Heart left ventricle (tissue), 16 donors: ENCODE results near the gene CTDSP2. TPM values are rescaled to one million over a fixed set of nuclear protein-coding genes. Genes with fewer than 3 reads are reported as not detected.

Experiments used
- ATAC-seq, 4 donors: fragments of 200-7000 bp; cut with Tn5 transposase; one replicate each; pipeline ENCODE4 v1.9.1; 2020 to 2022; ENCODE audit warnings: moderate library complexity in 4 of 4, mild to moderate bottlenecking in 3 of 4, moderate number of reproducible peaks in 1 of 4
- DNase-seq, 5 donors: peaks; one replicate each; pipeline ENCODE4 v3.0.0-alpha.2; 2020
- H3K27ac ChIP-seq, 12 donors: fragments of 200-600 bp; sonication (generic) in 4 of 12; one replicate each; pipeline versions ENCODE4 v1.5.0 to v1.8.0; 2016 to 2022; ENCODE audit warnings: mild to moderate bottlenecking in 2 of 12
- H3K27me3 ChIP-seq, 9 donors: fragments of 200-600 bp; sonication (generic) in 2 of 9; one replicate each; pipeline versions ENCODE4 v1.5.1 to v1.8.0; 2016 to 2022; ENCODE audit warnings: mild to moderate bottlenecking in 3 of 9
- H3K36me3 ChIP-seq, 9 donors: fragments of 200-600 bp; sonication (generic) in 2 of 9; one replicate each; pipeline versions ENCODE4 v1.5.0 to v1.8.0; 2018 to 2022; ENCODE audit warnings: mild to moderate bottlenecking in 2 of 9
- H3K4me1 ChIP-seq, 12 donors: fragments of 200-600 bp; sonication (generic) in 4 of 12; one replicate each; pipeline versions ENCODE4 v1.5.0 to v1.8.0; 2016 to 2022; ENCODE audit warnings: mild to moderate bottlenecking in 3 of 12
- H3K4me3 ChIP-seq, 12 donors: fragments of 200-600 bp; sonication (generic) in 4 of 12; one replicate each; pipeline versions ENCODE4 v1.5.0 to v1.8.0; 2017 to 2022; ENCODE audit warnings: mild to moderate bottlenecking in 9 of 12, moderate library complexity in 4 of 12
- H3K9me3 ChIP-seq, 12 donors: fragments of 200-600 bp; sonication (generic) in 4 of 12; one replicate each; pipeline versions ENCODE4 v1.5.0 to v1.8.0; 2016 to 2022; ENCODE audit warnings: mild to moderate bottlenecking in 1 of 12
- CTCF ChIP-seq, 12 donors: fragments of 200-600 bp; sonication (generic) in 4 of 12; IDR thresholded peaks; one replicate each; pipeline versions ENCODE4 v1.5.0 to v1.8.0; 2018 to 2022; ENCODE audit warnings: antibody characterized with exemption in 12 of 12, mild to moderate bottlenecking in 5 of 12
- POLR2A ChIP-seq, 2 donors: fragments of 450-650 bp; IDR thresholded peaks; one replicate each; pipeline ENCODE4 v1.6.1; 2017; ENCODE audit warnings: antibody characterized with exemption in 2 of 2, mild to moderate bottlenecking in 2 of 2, moderate library complexity in 2 of 2
- WGBS, 4 donors: extraction: QIAGEN DNeasy Blood & Tissue Kit in 2 of 4; methylation state at CpG; one replicate each; pipeline versions ENCODE4 v1.1.5 to v1.1.7; 2013 to 2018; 5-methylcytosine and 5-hydroxymethylcytosine counted together
- intact Hi-C, 10 donors: fragments of 100-400 bp; cut with DNase I; formaldehyde crosslinking; loops; one replicate each; pipeline versions ENCODE4 v1.11.1 to v1.14.2; 2022
- polyA plus RNA-seq, 2 donors: library from polyadenylated mRNA; stranded (reverse); fragments of 200-250 nt; gene quantifications; one replicate each; pipeline ENCODE4 v1.2.3, GENCODE V29; 2013
- total RNA-seq, 9 donors: library from RNA; depleted of rRNA in 2 of 9; stranded (reverse); fragments of >200 nt in 2 of 9; fragmentation: NEBNext Ultra II Directional in 3 of 9; extraction: Animal tissue kit (Norgen Biotek cat#: 25700) in 3 of 9; gene quantifications; one replicate each; pipeline versions ENCODE4 v1.1.0 to v1.2.4, GENCODE V29; 2016 to 2023
- donor health status: ischemic (EF 13 %, LVEDD 7.1; RV severe dilation, severe dysfunction).
- donor health status: healthy with polysubstance abuse.
- donor health status: DM: no; HTN: yes; CAD: no.
- donor health status: DM: no; HTN: no; CAD: no.
- donor health status: ischemic (EF 25% LVEDD 6.9; RV normal size, moderate dysfunction).
- donor health status: ischemic (EF 25% LVEDD 5.7; RV mildly dilated, moderate dysfunction).
- donor health status: healthy.
- donor health status: DM: yes; HTN: yes; CAD: no.
- donor health status: ischemic (EF 35%, LVEDD 5.7; RV mildly dilated, moderate dysfunction).
- donor health status: nonischemic (EF 11% LVEDD 7.7; RV severe dilation, severe dysfunction).
- donor health status: DM: yes; HTN: yes; CAD: no.
- donor health status: PGD.
- donor health status: ischemic (EF 29% LVEDD 5.4; RV normal size, mild dysfunction).
- donor health status: nonischemic (EF 23%, LVEDD 6.1; RV moderate dilation, normal function).

Gene CTDSP2
- total and polyA plus RNA-seq, 11 donors = 28.0 to 191 (median 82.9) TPM

- Histone ChIP-seq H3K4me1 (peaks cover under 1 to 17% (median 13%) of the 10 kb centered on the region in 12 donors), H3K4me3 (no peak overlapping the region), H3K27me3 (no peaks in the 10 kb centered on the region), H3K27ac (no peak overlapping the region), H3K36me3 (peaks cover 0 to 80% (median 71%) of the 10 kb centered on the region in 9 donors), H3K9me3 (no peaks in the 10 kb centered on the region)
- ATAC-seq = no peak
- intact Hi-C loops = no loop called here
- DNase-seq = no peak
- 86 to 93% (median 92%) methylated on average over 5 of the region's 5 CpGs for WGBS, 4 donors
- TF ChIP-seq CTCF (IDR thresholded peaks at IDR 0.05) = no peak
- no peak for TF ChIP-seq POLR2A (IDR thresholded peaks at IDR 0.05)
These were observed 36.1 kb downstream of the CTDSP2 start for GRCh38 chr12:57810450-57810849.

- DNase-seq (no peak), ATAC-seq (no peak)
- Histone ChIP-seq H3K27me3 (no peaks in the 10 kb centered on the region), H3K4me3 (no peak overlapping the region), H3K4me1 (peaks cover 0 to 7% (median 5%) of the 10 kb centered on the region in 12 donors), H3K27ac (no peak overlapping the region), H3K36me3 (peaks cover 0 to 90% (median 79%) of the 10 kb centered on the region in 9 donors), H3K9me3 (no peaks in the 10 kb centered on the region)
- intact Hi-C loops = loop anchor here in 1 of 10 donors (10.0 kb wide), 1 partner anchor 95 kb away; no protein-coding TSS in a partner anchor
- TF ChIP-seq POLR2A (IDR thresholded peaks at IDR 0.05) = no peak
- TF ChIP-seq CTCF (IDR thresholded peaks at IDR 0.05) = no peak
- 88 to 98% (median 95%) methylated on average over 3 of the region's 3 CpGs for WGBS, 4 donors
These were observed 37.1 kb downstream of the CTDSP2 start for GRCh38 chr12:57809425-57809824.

- no peaks in the 10 kb centered on the region for H3K27me3 ChIP-seq
- peaks cover 0 to 94% (median 83%) of the 10 kb centered on the region in 9 donors for H3K36me3 ChIP-seq
- WGBS, 4 donors = 90 to 94% (median 92%) methylated on average over 5 of the region's 5 CpGs
- no peak overlapping the region for H3K4me3 ChIP-seq
- TF ChIP-seq CTCF (IDR thresholded peaks at IDR 0.05) = no peak
- no peak for TF ChIP-seq POLR2A (IDR thresholded peaks at IDR 0.05)
- H3K9me3 ChIP-seq = no peaks in the 10 kb centered on the region
- no peak for DNase-seq
- peaks cover 0 to 6% (median 1%) of the 10 kb centered on the region in 12 donors for H3K4me1 ChIP-seq
- H3K27ac ChIP-seq = no peak overlapping the region
- intact Hi-C loops = loop anchor here in 1 of 10 donors (10.0 kb wide), 1 partner anchor 96 kb away; no protein-coding TSS in a partner anchor
- ATAC-seq = no peak
These were observed 38.2 kb downstream of the CTDSP2 start for GRCh38 chr12:57808351-57808750.

GRCh38 chr12:57807285-57807684 is 39.2 kb downstream of the CTDSP2 start:
- Histone ChIP-seq H3K9me3 (no peaks in the 10 kb centered on the region), H3K4me1 (peaks cover 0 to 10% (median 2%) of the 10 kb centered on the region in 12 donors), H3K27me3 (no peaks in the 10 kb centered on the region), H3K27ac (no peak overlapping the region), H3K4me3 (no peak overlapping the region), H3K36me3 (peaks cover 0 to 96% (median 87%) of the 10 kb centered on the region in 9 donors)
- TF ChIP-seq CTCF (IDR thresholded peaks at IDR 0.05) (no peak), POLR2A (IDR thresholded peaks at IDR 0.05) (no peak)
- DNase-seq (no peak), ATAC-seq (no peak)
- 87 to 91% (median 91%) methylated on average over 9 of the region's 9 CpGs for WGBS, 4 donors
- intact Hi-C loops = loop anchor here in 1 of 10 donors (10.0 kb wide), 1 partner anchor 98 kb away; no protein-coding TSS in a partner anchor
